HG03342 (cell line): ENCODE results near the gene ECHDC3.

Source experiments
- ATAC-seq: cut with Tn5 transposase; IDR thresholded peaks from one replicate; pipeline ENCODE4 v1.9.1; 2021; ENCODE audit warnings: mild to moderate bottlenecking, moderate library complexity; ENCODE audit not compliant: unreplicated experiment

Gene ECHDC3

DNA sequence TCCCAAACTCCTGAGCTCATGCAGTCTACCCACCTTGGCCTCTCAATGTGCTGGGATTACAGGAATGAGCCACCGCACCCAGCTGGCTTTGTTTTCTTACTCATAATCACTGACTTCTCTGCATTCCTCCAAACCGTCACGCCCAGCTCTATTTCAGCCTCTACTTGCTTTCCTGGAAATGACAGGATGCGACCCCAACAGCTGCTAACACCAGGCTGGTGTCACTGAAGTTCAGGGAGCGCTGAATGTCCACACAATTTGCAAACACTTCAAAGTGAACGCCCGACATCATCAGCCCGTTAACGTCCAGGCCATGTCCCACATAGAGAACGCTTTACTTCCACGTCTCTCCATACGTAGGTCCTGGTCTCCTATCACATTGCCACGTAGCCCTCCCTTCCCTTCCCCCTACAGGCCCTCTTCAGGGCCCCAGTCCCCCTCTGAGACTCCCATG is 68.2 kb downstream of the ECHDC3 start:
- no peak for ATAC-seq

- ATAC-seq = no peak
Observed at GRCh38 chr10:11810973-11811372, 68.8 kb downstream of the ECHDC3 start.

GRCh38 chr10:11813177-11813576 is 71.0 kb downstream of the ECHDC3 start:
- no peak for ATAC-seq
